HCT116 (cell line): ENCODE data around the gene MAPK7. TPM values are rescaled to one million over a fixed set of nuclear protein-coding genes. Genes with fewer than 3 reads are reported as not detected.

ENCODE experiments used
- ATAC-seq: fragments of 200-7000 bp; cut with Tn5 transposase; 2 replicates; pipeline ENCODE4 v1.9.1; 2020; ENCODE audit warnings: mild to moderate bottlenecking, moderate library complexity
- BruUV-seq: library from RNA; stranded (reverse); fragments of 400-500 nt; replicated peaks from 2 replicates; lab custom pipeline; 2021; lab: Mats Ljungman, UMichigan
- CTCF ChIA-PET: fragments of 300-600 bp; sonication (Branson Sonifier 250); formaldehyde crosslinking; loops from one replicate; lab custom pipeline; 2021; ENCODE audit warnings: antibody characterized with exemption; lab: Charles Lee
- POLR2A ChIA-PET: fragments of 300-600, 350-600 bp; sonication (Branson Sonifier 250); formaldehyde crosslinking; loops from one replicate; lab custom pipeline; 2021; ENCODE audit warnings: antibody characterized with exemption; lab: Charles Lee
- RAD21 ChIA-PET, 2 experiments: fragments of 300-600 bp; sonication (Branson Sonifier 250); formaldehyde crosslinking; loops; one replicate each; lab custom pipeline; 2023; ENCODE audit warnings: low total read pairs in 2 of 2; ENCODE audit not compliant: uncharacterized antibody in 2 of 2, unreplicated experiment in 2 of 2, low non-redundant PET in 1 of 2; lab: Charles Lee
- DNase-seq: peaks from one replicate; pipeline ENCODE4 v3.0.0-alpha.2; 2010; ENCODE audit warnings: low read depth, low spot score
- H2AFZ ChIP-seq: fragments of 200-600 bp; shearing (Covaris generic), sonication (generic); 2 replicates; pipeline ENCODE4 v1.6.1; 2017; ENCODE audit warnings: low read depth, mixed run types, mixed read lengths, antibody characterized with exemption, low read length; ENCODE audit not compliant: poor library complexity, severe bottlenecking
- H3K27ac ChIP-seq: 2 replicates; pipeline ENCODE4 v1.5.1; 2012; ENCODE audit warnings: low read depth, low read length
- H3K27me3 ChIP-seq: fragments of 200-600 bp; sonication (generic); 2 replicates; pipeline ENCODE4 v1.6.1; 2016; ENCODE audit warnings: mixed run types, low read length, mixed read lengths; ENCODE audit not compliant: insufficient read depth
- H3K36me3 ChIP-seq, 2 experiments: fragments of 200-500 bp in 1 of 2; fragments of 200-600 bp in 1 of 2; sonication (Bioruptor generic) in 1 of 2; sonication (generic) in 1 of 2; 2 replicates each; pipeline versions ENCODE4 v1.5.1 to v1.6.1; 2014 to 2016; ENCODE audit warnings: low read length in 2 of 2, inconsistent platforms in 1 of 2, mixed read lengths in 1 of 2, mixed run types in 1 of 2; ENCODE audit not compliant: insufficient read depth in 2 of 2, control insufficient read depth in 1 of 2
- H3K4me1 ChIP-seq, 2 experiments: fragments of 200-600 bp in 1 of 2; sonication (generic) in 1 of 2; 2 replicates each; pipeline versions ENCODE4 v1.5.1 to v1.6.1; 2012 to 2017; ENCODE audit warnings: low read length in 2 of 2, inconsistent platforms in 1 of 2, mild to moderate bottlenecking in 1 of 2, mixed read lengths in 1 of 2, mixed run types in 1 of 2, moderate library complexity in 1 of 2; ENCODE audit not compliant: insufficient read depth in 2 of 2, control insufficient read depth in 1 of 2
- H3K4me2 ChIP-seq: fragments of 200-600 bp; sonication (generic); 2 replicates; pipeline ENCODE4 v1.6.1; 2017; ENCODE audit warnings: mixed run types, low read length, mixed read lengths
- H3K4me3 ChIP-seq, 2 experiments: fragments of 200-600 bp in 1 of 2; sonication (generic) in 1 of 2; replicated peaks in 1 of 2; 2 replicates each; pipeline ENCODE4 v1.5.1; 2011 to 2016; ENCODE audit warnings: low read length in 2 of 2, control low read depth in 1 of 2, low read depth in 1 of 2, mild to moderate bottlenecking in 1 of 2, mixed read lengths in 1 of 2, mixed run types in 1 of 2
- H3K79me2 ChIP-seq: fragments of 200-600 bp; sonication (generic); 2 replicates; pipeline ENCODE4 v1.6.1; 2017; ENCODE audit warnings: mild to moderate bottlenecking, mixed run types, low read length, moderate library complexity, mixed read lengths; ENCODE audit not compliant: insufficient read depth
- H3K9ac ChIP-seq: fragments of 200-600 bp; sonication (generic); 2 replicates; pipeline ENCODE4 v1.6.1; 2016; ENCODE audit warnings: low read length, mixed read lengths
- H3K9me2 ChIP-seq: fragments of 200-600 bp; sonication (generic), shearing (Covaris generic); 2 replicates; pipeline ENCODE4 v1.6.1; 2017; ENCODE audit warnings: mixed run types, mild to moderate bottlenecking, moderate library complexity; ENCODE audit not compliant: insufficient read depth
- H3K9me3 ChIP-seq, 2 experiments: fragments of 200-500 bp in 1 of 2; fragments of 200-600 bp in 1 of 2; sonication (Bioruptor generic) in 1 of 2; sonication (generic) in 1 of 2; 2 replicates each; pipeline ENCODE4 v1.6.1; 2014 to 2017; ENCODE audit warnings: low read length in 2 of 2, mixed read lengths in 2 of 2, inconsistent platforms in 1 of 2, low read depth in 1 of 2, mild to moderate bottlenecking in 1 of 2, mixed run types in 1 of 2, moderate library complexity in 1 of 2; ENCODE audit not compliant: control insufficient read depth in 1 of 2, insufficient read depth in 1 of 2
- H4K20me1 ChIP-seq: fragments of 200-600 bp; sonication (generic), shearing (Covaris generic); 2 replicates; pipeline ENCODE4 v1.6.1; 2017; ENCODE audit warnings: mixed run types, mild to moderate bottlenecking, moderate library complexity; ENCODE audit not compliant: insufficient read depth
- ATF3 ChIP-seq: IDR thresholded peaks from 2 replicates; pipeline ENCODE4 v1.6.1; 2012
- CTCF ChIP-seq, 3 experiments: fragments of 200-600 bp in 1 of 3; sonication (generic) in 1 of 3; IDR thresholded peaks in 2 of 3; conservative IDR thresholded peaks in 1 of 3; 2 replicates each; pipeline ENCODE4 v1.5.1; 2012 to 2017; ENCODE audit warnings: low read depth in 2 of 3, low read length in 2 of 3, antibody characterized with exemption in 1 of 3, borderline replicate concordance in 1 of 3, control low read depth in 1 of 3, mild to moderate bottlenecking in 1 of 3, mixed read lengths in 1 of 3, mixed run types in 1 of 3, moderate library complexity in 1 of 3; ENCODE audit not compliant: insufficient read depth in 1 of 3
- ELF1 ChIP-seq: IDR thresholded peaks from 2 replicates; pipeline ENCODE4 v1.6.1; 2012; ENCODE audit warnings: low read depth, borderline replicate concordance
- FOSL1 ChIP-seq: IDR thresholded peaks from 2 replicates; pipeline ENCODE4 v1.6.1; 2012; ENCODE audit warnings: low read depth
- POLR2A ChIP-seq: IDR thresholded peaks from 2 replicates; pipeline ENCODE4 v1.7.0; 2011; ENCODE audit warnings: borderline replicate concordance; ENCODE audit not compliant: insufficient read depth, insufficient read length; ENCODE audit errors: extremely low read depth
- RAD21 ChIP-seq: IDR thresholded peaks from 2 replicates; pipeline ENCODE4 v1.6.1; 2012; ENCODE audit warnings: low read depth, mild to moderate bottlenecking
- REST ChIP-seq: IDR thresholded peaks from 2 replicates; pipeline ENCODE4 v1.6.1; 2012; ENCODE audit warnings: low read depth
- SIN3A ChIP-seq: IDR thresholded peaks from 2 replicates; pipeline ENCODE4 v1.6.1; 2012; ENCODE audit warnings: low read depth
- TCF7L2 ChIP-seq: IDR thresholded peaks from 2 replicates; pipeline ENCODE4 v1.7.0; 2011; ENCODE audit warnings: borderline replicate concordance, inconsistent platforms; ENCODE audit not compliant: insufficient read depth, insufficient read length; ENCODE audit errors: extremely low read depth
- YY1 ChIP-seq: IDR thresholded peaks from 2 replicates; pipeline ENCODE4 v1.6.1; 2011; ENCODE audit warnings: low read length, low read depth, moderate library complexity, mild to moderate bottlenecking; ENCODE audit not compliant: insufficient replicate concordance; ENCODE audit errors: extremely low read depth
- ZFX ChIP-seq: fragments of 450-650 bp; IDR thresholded peaks from 2 replicates; pipeline ENCODE4 v1.6.1; 2017
- ZNF274 ChIP-seq: fragments of 200-500 bp; sonication (Bioruptor generic); IDR thresholded peaks from 2 replicates; pipeline ENCODE4 v1.6.1; 2014; ENCODE audit warnings: mild to moderate bottlenecking, low read depth, low read length, inconsistent platforms
- intact Hi-C: fragments of 100-400 bp; cut with micrococcal nuclease; formaldehyde crosslinking; loops from 2 replicates; pipeline ENCODE4 v1.10.0; 2022
- total RNA-seq: library from RNA; stranded (reverse); gene quantifications from one replicate; pipeline ENCODE4 v1.2.1, GENCODE V29; 2021; ENCODE audit not compliant: unreplicated experiment

The MAPK7 gene
- total RNA-seq, 1 experiment from 2014 or later: 15.3 TPM

DNA sequence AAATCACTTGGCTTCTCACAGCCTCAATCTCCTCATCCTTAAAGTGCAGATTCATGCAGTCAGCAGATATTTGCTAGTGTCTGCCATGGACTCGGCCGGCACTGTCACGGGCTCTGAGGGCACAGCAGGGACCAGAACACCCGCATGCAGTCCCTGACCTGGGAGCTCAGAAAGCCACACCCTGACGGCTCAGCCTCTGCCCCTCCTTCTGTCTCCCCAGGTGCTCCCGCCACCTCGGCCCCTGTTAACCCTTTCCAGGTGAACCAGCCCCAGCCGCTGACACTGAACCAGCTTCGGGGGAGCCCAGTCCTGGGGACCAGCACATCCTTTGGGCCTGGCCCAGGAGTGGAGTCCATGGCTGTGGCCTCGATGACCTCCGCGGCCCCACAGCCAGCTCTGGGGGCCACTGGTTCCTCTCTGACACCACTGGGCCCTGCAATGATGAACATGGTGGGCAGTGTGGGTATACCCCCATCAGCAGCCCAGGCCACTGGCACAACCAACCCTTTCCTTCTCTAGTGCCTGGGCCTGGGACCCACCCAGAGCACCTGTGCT, 44.5 kb upstream of the MAPK7 start:
- H3K27me3 ChIP-seq: no peaks in the 10 kb centered on the region
- H3K4me2 ChIP-seq: no peak overlapping the region
- intact Hi-C loops: no loop called here
- no TSS peak for BruUV-seq
- no peak for TF ChIP-seq POLR2A
- no peak for TF ChIP-seq RAD21
- TF ChIP-seq SIN3A: no peak
- no peak for TF ChIP-seq ATF3
- no peak for TF ChIP-seq TCF7L2
- DNase-seq (no peak), ATAC-seq (no peak)
- H3K4me3 ChIP-seq: no peak overlapping the region
- H3K9me2 ChIP-seq: no peaks in the 10 kb centered on the region
- no peaks in the 10 kb centered on the region for H3K79me2 ChIP-seq
- peaks cover 7 to 14% of the 10 kb centered on the region in 2 experiments; a peak in 3 of 4 replicates for H3K4me1 ChIP-seq
- H3K27ac ChIP-seq: no peak overlapping the region
- H3K9me3 ChIP-seq: no peaks in the 10 kb centered on the region
- POLR2A ChIA-PET: no interaction called here
- H3K36me3 ChIP-seq: peaks cover 4 to 22% of the 10 kb centered on the region in 2 experiments; a peak in 2 of 4 replicates
- H2AFZ ChIP-seq: no peak overlapping the region
- H3K9ac ChIP-seq: no peak overlapping the region
- H4K20me1 ChIP-seq: no peaks in the 10 kb centered on the region
- CTCF ChIA-PET: no interaction called here
- RAD21 ChIA-PET: no interaction called here

GRCh38 chr17:19334331-19334730, 44.0 kb upstream of the MAPK7 start:
- H4K20me1 ChIP-seq: no peaks in the 10 kb centered on the region
- H3K79me2 ChIP-seq: no peaks in the 10 kb centered on the region
- no peaks in the 10 kb centered on the region for H3K27me3 ChIP-seq
- no peak overlapping the region for H2AFZ ChIP-seq
- CTCF ChIA-PET: no interaction called here
- peaks cover 7 to 14% of the 10 kb centered on the region in 2 experiments; a peak in 3 of 4 replicates for H3K4me1 ChIP-seq
- H3K9me2 ChIP-seq: no peaks in the 10 kb centered on the region
- H3K4me2 ChIP-seq: no peak overlapping the region
- no peak overlapping the region for H3K4me3 ChIP-seq
- intact Hi-C loops: no loop called here
- H3K9me3 ChIP-seq: no peaks in the 10 kb centered on the region
- DNase-seq (no peak), ATAC-seq (no peak)
- RAD21 ChIA-PET: no interaction called here
- POLR2A ChIA-PET: no interaction called here
- H3K27ac ChIP-seq: no peak overlapping the region
- no TSS peak for BruUV-seq
- peaks cover 4 to 22% of the 10 kb centered on the region in 2 experiments; a peak in 2 of 4 replicates for H3K36me3 ChIP-seq
- H3K9ac ChIP-seq: no peak overlapping the region
- no peak for TF ChIP-seq ZFX
- no peak for TF ChIP-seq REST
- TF ChIP-seq ZNF274: no peak
- no peak for TF ChIP-seq ELF1
- TF ChIP-seq CTCF (IDR thresholded peaks at IDR 0.05 in 2 of 3, conservative IDR thresholded peaks at IDR 0.05 in 1 of 3; ENCODE audit: borderline replicate concordance in 1 of 3, insufficient read depth in 1 of 3, low read depth in 2 of 3, low read length in 2 of 3): no peak
- TF ChIP-seq RAD21: no peak
- no peak for TF ChIP-seq FOSL1
- TF ChIP-seq YY1: no peak
